HEK293 (cell line): ENCODE results near the gene CDT1.

Experiments
- BCL11B ChIP-seq: fragments of 450-650 bp; formaldehyde crosslinking; IDR thresholded peaks from 2 replicates; pipeline ENCODE4 v1.5.1; 2016; ENCODE audit warnings: low read depth, missing biosample characterization, missing genetic modification characterization
- GLIS1 ChIP-seq: fragments of 450-650 bp; formaldehyde crosslinking; IDR thresholded peaks from 2 replicates; pipeline ENCODE4 v1.5.1; 2016; ENCODE audit warnings: missing biosample characterization, missing genetic modification characterization
- REPIN1 ChIP-seq: fragments of 450-650 bp; formaldehyde crosslinking; IDR thresholded peaks from 2 replicates; pipeline ENCODE4 v1.5.1; 2017; ENCODE audit warnings: missing biosample characterization, missing genetic modification characterization, low read depth
- SETDB1 ChIP-seq: IDR thresholded peaks from one replicate; pipeline ENCODE4 v1.6.1; 2017; ENCODE audit warnings: mild to moderate bottlenecking, low read length, moderate library complexity, mixed read lengths; ENCODE audit not compliant: insufficient read length
- ZBTB48 ChIP-seq: fragments of 450-650 bp; formaldehyde crosslinking; IDR thresholded peaks from 2 replicates; pipeline ENCODE4 v1.5.1; 2016; ENCODE audit warnings: missing biosample characterization, missing genetic modification characterization
- ZBTB7A ChIP-seq: fragments of 450-650 bp; formaldehyde crosslinking; IDR thresholded peaks from 2 replicates; pipeline ENCODE4 v1.5.1; 2016; ENCODE audit warnings: low read depth, missing biosample characterization, missing genetic modification characterization
- ZNF274 ChIP-seq, 2 experiments: fragments of 200-500 bp in 1 of 2; fragments of 450-650 bp in 1 of 2; sonication (Bioruptor generic) in 1 of 2; formaldehyde crosslinking in 1 of 2; IDR thresholded peaks; 2 replicates each; pipeline versions ENCODE4 v1.5.1 to v1.6.1; 2014 to 2016; ENCODE audit warnings: borderline replicate concordance in 1 of 2, inconsistent platforms in 1 of 2, low read length in 1 of 2, missing biosample characterization in 1 of 2, missing genetic modification characterization in 1 of 2
- ZNF302 ChIP-seq: fragments of 450-650 bp; formaldehyde crosslinking; IDR thresholded peaks from 2 replicates; pipeline ENCODE4 v1.5.1; 2016; ENCODE audit warnings: missing biosample characterization, missing genetic modification characterization, low read depth
- ZNF768 ChIP-seq: fragments of 450-650 bp; formaldehyde crosslinking; IDR thresholded peaks from 2 replicates; pipeline ENCODE4 v1.5.1; 2018; ENCODE audit warnings: missing biosample characterization, mild to moderate bottlenecking, missing genetic modification characterization
- TF ChIP-seq, protein P1 (sequence below): fragments of 450-650 bp; formaldehyde crosslinking; IDR thresholded peaks from 2 replicates; pipeline ENCODE4 v1.5.1; 2016; ENCODE audit warnings: missing biosample characterization, missing genetic modification characterization
- TF ChIP-seq, protein P2 (sequence below): fragments of 450-650 bp; formaldehyde crosslinking; IDR thresholded peaks from 2 replicates; pipeline ENCODE4 v1.5.1; 2016; ENCODE audit warnings: missing biosample characterization, missing genetic modification characterization
- TF ChIP-seq, protein P3 (sequence below): fragments of 450-650 bp; formaldehyde crosslinking; IDR thresholded peaks from 2 replicates; pipeline ENCODE4 v1.5.1; 2016; ENCODE audit warnings: missing biosample characterization, missing genetic modification characterization

DNA sequence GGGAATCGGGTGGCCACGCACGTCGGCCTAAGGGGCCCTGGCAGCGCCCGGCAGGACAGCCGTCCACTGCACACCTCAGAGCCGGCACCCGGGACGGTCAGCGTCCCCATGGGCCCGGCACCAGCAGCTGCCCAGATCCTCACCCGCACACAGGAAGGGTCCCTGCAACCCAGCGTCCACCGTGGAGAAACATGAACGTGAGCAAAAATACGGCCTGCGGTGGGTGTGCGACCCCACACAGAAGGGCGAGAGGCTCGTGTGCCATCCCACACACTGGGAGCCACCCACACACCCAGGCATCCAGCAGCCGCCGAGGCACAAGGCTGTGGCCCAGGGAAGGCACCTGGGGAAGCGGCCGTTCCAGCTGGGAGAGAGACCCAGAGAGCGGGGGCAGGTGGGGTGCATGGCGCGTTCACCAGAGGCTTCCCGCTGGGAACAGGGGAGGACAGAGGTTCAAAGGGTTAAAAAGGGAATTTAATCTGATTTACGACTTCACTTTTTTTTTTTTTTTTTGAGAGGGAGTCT, 25.0 kb upstream of the CDT1 start:
- TF ChIP-seq, protein P1, sequence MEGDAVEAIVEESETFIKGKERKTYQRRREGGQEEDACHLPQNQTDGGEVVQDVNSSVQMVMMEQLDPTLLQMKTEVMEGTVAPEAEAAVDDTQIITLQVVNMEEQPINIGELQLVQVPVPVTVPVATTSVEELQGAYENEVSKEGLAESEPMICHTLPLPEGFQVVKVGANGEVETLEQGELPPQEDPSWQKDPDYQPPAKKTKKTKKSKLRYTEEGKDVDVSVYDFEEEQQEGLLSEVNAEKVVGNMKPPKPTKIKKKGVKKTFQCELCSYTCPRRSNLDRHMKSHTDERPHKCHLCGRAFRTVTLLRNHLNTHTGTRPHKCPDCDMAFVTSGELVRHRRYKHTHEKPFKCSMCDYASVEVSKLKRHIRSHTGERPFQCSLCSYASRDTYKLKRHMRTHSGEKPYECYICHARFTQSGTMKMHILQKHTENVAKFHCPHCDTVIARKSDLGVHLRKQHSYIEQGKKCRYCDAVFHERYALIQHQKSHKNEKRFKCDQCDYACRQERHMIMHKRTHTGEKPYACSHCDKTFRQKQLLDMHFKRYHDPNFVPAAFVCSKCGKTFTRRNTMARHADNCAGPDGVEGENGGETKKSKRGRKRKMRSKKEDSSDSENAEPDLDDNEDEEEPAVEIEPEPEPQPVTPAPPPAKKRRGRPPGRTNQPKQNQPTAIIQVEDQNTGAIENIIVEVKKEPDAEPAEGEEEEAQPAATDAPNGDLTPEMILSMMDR (tag by site-specific recombination) = no peak
- TF ChIP-seq ZBTB7A (tag by site-specific recombination) = no peak
- no peak for TF ChIP-seq ZNF302 (tag by site-specific recombination)
- no peak for TF ChIP-seq ZNF274 (IDR thresholded peaks at IDR 0.05; ENCODE audit: low read length)
- no peak for TF ChIP-seq ZNF274 (tag by site-specific recombination; IDR thresholded peaks at IDR 0.05; ENCODE audit: borderline replicate concordance)
- TF ChIP-seq, protein P2, sequence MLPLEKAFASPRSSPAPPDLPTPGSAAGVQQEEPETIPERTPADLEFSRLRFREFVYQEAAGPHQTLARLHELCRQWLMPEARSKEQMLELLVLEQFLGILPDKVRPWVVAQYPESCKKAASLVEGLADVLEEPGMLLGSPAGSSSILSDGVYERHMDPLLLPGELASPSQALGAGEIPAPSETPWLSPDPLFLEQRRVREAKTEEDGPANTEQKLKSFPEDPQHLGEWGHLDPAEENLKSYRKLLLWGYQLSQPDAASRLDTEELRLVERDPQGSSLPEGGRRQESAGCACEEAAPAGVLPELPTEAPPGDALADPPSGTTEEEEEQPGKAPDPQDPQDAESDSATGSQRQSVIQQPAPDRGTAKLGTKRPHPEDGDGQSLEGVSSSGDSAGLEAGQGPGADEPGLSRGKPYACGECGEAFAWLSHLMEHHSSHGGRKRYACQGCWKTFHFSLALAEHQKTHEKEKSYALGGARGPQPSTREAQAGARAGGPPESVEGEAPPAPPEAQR = no peak
- no peak for TF ChIP-seq SETDB1
- TF ChIP-seq REPIN1 (tag by site-specific recombination) = no peak
- no peak for TF ChIP-seq BCL11B (tag by site-specific recombination)
- no peak for TF ChIP-seq ZBTB48
- TF ChIP-seq, protein P3, sequence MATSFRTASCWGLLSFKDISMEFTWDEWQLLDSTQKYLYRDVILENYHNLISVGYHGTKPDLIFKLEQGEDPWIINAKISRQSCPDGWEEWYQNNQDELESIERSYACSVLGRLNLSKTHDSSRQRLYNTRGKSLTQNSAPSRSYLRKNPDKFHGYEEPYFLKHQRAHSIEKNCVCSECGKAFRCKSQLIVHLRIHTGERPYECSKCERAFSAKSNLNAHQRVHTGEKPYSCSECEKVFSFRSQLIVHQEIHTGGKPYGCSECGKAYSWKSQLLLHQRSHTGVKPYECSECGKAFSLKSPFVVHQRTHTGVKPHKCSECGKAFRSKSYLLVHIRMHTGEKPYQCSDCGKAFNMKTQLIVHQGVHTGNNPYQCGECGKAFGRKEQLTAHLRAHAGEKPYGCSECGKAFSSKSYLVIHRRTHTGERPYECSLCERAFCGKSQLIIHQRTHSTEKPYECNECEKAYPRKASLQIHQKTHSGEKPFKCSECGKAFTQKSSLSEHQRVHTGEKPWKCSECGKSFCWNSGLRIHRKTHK = no peak
- TF ChIP-seq ZNF768 (tag by site-specific recombination) = no peak
- TF ChIP-seq GLIS1 (tag by site-specific recombination) = no peak
